ENCODE results near the gene DAZAP1.
A peak's percentile ranks its signal among the peaks of the same experiment; 100 is the strongest.

The DAZAP1 gene

DNA sequence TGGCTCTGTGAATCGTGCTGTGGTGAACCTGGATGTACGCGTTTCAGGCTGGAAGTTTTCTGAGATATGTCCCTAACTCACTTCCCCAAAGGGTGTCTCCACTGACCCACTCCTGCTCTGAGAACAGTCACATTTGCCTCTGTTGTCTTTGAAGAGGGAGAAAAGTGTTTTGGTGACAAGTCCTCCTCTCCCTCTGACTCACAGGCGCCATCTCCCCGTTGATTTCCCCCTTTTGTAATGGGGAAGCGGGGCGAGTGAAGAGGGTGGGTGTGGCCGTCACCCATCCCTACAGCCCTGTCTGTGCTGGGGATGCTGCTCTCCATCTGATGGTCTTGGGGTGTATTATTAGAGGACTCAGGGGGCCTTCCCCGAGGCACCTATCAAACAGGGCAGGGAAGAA is 52.1 kb downstream of the DAZAP1 start:
- DNase-seq (ENCODE audit: low spot score) = no peak

DNA sequence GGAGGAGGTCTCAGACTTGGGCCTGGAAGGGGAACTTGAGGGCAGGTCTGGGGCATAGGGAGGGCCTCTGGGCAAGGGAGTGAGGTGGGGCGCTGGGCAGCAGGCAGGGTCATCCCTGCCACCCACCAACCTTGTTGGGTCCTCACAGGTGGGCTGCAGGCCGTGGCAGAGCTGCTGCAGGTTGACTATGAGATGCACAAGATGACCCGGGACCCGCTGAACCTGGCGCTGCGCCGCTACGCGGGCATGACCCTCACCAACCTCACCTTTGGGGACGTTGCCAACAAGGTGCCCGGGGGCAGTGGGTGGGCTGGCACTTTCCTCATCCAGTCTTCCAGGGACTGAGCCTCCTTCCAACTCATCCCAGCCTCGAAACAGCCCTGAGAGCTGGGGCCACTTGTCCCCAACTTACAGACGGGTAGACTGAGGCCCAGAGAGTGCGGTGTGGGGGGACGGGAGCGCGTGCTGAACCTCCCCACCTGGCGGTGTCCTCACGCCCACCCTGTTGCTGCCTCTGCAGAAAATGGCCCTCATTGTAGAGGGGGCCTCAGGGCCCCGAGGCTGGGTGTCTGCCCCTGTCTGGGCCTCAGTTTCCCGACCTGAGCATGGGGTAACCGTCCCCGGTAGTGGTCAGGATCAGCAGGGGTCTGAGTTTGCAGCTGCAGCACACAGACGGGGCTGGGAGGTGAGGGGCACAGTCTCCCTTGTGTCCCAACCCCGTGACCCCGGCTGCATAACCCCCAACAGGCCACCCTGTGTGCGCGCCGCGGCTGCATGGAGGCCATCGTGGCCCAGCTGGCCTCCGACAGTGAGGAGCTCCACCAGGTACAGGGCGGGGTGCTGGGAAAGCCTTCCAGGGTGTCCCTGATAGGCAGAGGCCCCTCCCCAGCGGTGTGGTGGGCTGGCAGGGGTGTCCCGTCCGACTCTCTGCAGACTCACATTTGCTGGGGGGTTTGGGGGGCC is 52.9 kb downstream of the DAZAP1 start:
- DNase-seq (ENCODE audit: low spot score) = no peak

DNA sequence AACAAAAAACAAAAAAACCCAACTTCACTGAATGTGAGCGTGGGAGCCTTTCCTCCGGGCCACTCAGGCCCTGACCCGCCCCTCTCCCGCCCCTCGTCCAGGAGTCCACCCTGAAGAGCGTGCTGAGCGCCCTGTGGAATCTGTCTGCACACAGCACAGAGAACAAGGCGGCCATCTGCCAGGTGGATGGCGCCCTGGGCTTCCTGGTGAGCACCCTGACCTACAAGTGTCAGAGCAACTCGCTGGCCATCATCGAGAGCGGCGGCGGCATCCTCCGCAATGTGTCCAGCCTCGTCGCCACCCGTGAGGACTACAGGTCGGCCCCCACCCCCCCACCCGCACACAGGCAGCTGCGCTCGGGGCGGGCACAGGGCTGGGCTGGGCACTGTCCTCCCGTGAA is 54.5 kb downstream of the DAZAP1 start:
- DNase-seq (ENCODE audit: low spot score) = no peak

DNA sequence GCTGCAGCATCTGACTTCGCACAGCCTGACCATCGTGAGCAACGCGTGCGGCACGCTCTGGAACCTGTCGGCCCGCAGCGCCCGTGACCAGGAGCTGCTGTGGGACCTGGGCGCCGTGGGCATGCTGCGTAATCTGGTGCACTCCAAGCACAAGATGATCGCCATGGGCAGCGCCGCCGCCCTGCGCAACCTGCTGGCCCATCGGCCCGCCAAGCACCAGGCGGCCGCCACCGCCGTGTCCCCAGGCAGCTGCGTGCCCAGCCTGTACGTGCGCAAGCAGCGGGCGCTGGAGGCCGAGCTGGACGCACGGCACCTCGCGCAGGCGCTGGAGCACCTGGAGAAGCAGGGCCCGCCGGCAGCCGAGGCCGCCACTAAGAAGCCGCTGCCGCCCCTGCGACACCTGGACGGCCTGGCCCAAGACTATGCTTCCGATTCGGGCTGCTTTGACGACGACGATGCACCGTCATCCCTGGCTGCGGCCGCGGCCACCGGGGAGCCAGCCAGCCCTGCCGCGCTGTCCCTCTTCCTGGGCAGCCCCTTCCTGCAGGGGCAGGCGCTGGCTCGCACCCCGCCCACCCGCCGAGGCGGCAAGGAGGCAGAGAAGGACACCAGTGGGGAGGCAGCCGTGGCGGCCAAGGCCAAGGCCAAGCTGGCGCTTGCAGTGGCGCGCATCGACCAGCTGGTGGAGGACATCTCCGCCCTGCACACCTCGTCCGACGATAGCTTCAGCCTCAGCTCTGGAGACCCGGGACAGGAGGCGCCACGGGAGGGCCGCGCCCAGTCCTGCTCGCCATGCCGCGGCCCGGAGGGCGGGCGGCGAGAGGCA is 58.0 kb downstream of the DAZAP1 start:
- DNase-seq (ENCODE audit: low spot score) = peak; percentile 36

DNA sequence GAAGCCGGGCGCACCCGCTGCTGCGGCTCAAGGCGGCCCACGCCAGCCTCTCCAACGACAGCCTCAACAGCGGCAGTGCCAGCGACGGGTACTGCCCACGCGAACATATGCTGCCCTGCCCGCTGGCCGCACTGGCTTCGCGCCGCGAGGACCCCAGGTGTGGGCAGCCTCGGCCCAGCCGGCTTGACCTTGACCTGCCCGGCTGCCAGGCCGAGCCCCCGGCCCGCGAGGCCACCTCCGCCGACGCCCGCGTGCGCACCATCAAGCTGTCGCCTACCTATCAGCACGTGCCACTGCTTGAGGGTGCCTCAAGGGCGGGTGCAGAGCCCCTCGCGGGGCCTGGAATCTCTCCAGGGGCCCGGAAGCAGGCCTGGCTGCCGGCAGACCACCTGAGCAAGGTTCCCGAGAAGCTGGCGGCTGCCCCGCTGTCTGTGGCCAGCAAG is 58.7 kb downstream of the DAZAP1 start:
- DNase-seq (ENCODE audit: low spot score) = no peak

DNA sequence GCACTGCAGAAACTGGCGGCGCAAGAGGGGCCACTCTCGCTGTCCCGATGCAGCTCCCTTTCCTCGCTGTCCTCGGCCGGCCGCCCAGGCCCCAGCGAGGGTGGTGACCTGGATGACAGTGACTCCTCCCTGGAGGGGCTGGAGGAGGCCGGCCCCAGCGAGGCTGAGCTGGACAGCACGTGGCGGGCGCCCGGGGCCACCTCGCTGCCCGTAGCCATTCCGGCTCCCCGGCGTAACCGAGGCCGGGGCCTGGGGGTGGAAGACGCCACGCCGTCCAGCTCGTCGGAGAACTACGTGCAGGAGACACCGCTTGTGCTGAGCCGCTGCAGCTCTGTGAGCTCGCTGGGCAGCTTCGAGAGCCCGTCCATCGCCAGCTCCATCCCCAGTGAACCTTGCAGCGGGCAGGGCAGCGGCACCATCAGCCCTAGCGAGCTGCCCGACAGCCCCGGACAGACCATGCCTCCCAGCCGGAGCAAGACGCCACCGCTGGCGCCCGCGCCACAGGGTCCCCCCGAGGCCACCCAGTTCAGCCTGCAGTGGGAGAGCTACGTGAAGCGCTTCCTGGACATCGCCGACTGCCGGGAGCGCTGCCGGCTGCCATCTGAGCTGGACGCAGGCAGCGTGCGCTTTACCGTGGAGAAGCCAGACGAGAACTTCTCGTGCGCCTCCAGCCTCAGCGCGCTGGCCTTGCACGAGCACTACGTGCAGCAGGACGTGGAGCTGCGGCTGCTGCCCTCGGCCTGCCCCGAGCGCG is 59.3 kb downstream of the DAZAP1 start:
- DNase-seq (ENCODE audit: low spot score) = no peak

DNA sequence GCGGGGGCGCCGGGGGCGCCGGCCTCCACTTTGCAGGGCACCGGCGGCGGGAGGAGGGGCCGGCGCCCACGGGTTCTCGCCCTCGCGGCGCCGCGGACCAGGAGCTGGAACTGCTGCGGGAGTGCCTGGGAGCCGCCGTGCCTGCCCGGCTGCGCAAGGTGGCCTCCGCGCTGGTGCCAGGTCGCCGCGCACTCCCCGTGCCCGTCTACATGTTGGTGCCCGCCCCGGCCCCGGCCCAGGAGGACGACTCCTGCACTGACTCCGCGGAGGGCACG is 59.8 kb downstream of the DAZAP1 start:
- no peak for DNase-seq (ENCODE audit: low spot score)

DNA sequence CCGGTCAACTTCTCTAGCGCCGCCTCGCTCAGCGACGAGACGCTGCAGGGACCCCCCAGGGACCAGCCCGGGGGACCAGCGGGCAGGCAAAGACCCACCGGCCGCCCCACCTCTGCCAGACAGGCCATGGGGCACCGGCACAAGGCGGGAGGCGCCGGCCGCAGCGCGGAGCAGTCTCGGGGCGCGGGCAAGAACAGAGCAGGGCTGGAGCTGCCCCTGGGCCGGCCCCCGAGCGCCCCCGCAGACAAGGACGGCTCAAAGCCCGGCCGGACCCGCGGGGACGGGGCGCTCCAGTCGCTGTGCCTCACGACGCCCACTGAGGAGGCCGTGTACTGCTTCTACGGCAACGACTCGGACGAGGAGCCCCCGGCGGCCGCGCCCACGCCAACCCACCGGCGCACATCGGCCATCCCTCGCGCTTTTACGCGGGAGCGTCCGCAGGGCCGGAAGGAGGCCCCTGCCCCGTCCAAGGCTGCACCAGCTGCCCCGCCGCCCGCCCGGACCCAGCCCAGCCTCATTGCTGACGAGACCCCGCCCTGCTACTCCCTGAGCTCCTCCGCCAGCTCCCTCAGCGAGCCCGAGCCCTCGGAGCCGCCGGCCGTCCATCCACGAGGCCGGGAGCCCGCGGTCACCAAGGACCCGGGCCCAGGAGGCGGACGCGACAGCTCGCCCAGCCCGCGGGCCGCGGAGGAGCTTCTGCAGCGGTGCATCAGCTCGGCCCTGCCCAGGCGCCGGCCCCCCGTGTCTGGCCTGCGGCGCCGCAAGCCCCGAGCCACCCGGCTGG is 60.3 kb downstream of the DAZAP1 start:
- no peak for DNase-seq (ENCODE audit: low spot score)

DNA sequence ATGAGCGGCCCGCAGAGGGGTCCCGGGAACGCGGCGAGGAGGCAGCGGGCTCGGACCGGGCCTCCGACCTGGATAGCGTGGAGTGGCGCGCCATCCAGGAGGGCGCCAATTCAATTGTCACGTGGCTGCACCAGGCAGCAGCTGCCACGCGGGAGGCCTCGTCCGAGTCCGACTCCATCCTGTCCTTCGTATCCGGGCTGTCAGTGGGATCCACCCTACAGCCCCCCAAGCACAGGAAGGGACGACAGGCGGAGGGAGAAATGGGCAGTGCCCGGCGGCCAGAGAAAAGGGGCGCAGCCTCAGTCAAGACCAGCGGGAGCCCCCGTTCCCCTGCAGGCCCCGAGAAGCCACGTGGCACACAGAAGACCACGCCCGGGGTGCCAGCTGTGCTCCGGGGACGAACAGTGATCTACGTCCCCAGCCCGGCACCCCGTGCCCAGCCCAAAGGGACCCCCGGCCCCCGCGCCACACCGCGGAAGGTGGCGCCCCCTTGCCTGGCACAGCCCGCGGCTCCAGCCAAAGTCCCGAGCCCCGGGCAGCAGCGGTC is 61.0 kb downstream of the DAZAP1 start:
- no peak for DNase-seq (ENCODE audit: low spot score)

DNA sequence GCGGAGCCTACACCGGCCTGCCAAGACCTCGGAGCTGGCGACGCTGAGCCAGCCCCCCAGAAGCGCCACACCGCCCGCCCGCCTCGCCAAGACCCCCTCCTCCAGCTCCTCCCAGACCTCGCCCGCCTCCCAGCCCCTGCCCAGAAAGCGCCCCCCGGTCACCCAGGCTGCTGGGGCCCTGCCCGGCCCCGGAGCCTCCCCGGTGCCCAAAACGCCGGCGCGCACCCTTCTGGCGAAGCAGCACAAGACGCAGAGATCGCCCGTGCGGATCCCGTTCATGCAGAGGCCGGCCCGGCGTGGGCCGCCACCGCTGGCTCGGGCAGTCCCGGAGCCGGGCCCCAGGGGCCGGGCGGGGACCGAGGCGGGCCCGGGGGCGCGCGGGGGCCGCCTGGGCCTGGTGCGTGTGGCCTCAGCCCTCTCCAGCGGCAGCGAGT is 61.5 kb downstream of the DAZAP1 start:
- peak; percentile 44 for DNase-seq (ENCODE audit: low spot score)

DNA sequence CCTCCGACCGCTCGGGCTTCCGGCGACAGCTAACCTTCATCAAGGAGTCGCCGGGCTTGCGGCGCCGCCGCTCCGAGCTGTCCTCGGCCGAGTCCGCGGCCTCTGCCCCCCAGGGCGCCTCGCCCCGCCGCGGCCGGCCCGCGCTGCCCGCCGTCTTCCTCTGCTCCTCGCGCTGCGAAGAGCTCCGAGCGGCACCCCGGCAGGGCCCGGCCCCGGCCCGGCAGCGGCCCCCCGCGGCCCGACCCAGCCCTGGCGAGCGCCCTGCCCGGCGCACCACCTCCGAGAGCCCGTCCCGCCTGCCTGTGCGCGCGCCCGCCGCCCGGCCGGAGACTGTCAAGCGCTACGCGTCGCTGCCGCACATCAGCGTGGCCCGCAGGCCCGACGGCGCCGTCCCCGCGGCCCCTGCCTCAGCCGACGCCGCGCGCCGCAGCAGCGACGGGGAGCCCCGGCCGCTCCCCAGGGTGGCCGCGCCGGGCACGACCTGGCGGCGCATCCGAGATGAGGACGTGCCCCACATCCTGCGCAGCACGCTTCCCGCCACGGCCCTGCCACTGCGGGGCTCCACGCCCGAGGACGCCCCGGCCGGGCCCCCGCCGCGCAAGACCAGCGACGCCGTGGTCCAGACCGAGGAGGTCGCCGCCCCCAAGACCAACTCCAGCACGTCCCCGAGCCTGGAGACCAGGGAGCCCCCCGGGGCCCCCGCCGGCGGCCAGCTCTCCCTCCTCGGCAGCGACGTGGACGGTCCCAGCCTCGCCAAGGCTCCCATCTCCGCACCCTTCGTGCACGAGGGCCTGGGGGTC is 62.1 kb downstream of the DAZAP1 start:
- DNase-seq (ENCODE audit: low spot score) = no peak

DNA sequence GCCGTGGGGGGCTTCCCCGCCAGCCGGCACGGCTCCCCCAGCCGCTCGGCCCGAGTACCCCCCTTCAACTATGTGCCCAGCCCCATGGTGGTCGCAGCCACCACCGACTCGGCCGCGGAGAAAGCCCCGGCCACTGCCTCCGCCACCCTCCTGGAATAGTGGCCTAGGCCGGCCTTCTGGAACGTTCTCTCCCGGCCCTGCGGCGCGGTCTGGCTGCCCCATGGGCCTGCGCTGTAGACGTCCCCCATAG is 62.6 kb downstream of the DAZAP1 start:
- no peak for DNase-seq (ENCODE audit: low spot score)

DNA sequence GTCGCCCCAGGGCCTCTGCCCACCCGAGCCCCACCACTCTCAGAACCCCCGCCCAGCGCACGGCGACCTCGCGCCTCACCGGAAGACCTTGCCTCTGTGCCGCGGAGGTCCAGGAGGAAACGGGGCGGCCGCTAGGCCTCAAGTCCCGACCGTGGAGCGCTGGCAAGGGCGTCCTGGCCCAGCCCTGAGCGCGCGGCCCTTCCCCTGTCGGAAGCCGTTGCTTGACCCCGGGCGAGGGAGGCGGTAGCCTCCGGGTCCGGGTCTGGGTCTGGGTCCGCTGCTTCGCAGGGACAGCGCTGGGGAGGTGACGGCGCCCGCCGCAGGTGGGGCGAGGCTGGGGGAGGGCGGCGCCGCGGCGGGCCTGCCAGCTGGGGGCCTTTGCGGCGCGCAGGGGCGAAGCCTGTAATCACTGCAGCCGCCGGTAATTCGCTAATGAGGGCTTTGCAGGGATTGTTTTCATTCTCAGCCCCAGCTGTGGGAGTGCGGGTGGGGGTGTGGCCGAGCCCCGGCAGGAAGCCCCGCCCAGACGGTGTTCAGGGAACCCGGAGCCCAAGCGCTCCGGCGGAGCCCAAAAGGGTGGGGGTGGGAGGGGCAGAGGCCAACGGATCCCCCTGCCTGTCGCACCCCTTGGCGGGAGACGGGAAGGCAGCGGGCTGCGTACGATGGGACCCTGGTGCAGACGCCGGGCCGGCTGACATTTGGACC is 63.1 kb downstream of the DAZAP1 start:
- DNase-seq (ENCODE audit: low spot score) = peak; percentile 66

DNA sequence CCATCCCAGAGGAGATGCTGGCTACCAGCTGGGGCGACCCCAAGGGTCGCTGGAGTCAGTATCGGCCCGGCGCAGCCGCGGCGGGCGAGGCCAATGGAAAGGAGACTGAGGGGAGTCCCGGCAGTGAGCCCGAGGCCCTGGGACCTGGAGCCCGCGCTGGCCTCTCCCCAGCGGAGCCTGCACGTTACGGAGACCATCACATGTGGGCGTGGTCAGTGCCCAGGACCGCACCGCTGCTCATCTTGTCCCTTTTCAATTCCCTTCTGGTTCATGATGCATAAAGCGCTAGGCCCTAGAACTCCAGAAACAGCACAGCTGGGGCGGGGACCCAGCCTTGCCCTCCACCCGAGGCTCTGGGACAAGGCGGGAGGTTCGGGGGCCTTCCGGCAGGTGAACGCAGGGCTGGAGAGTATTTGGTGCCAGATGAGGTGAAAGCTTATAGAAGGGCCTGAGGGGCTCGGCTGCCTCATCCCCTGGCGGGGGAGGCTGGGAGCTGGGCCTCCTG is 63.7 kb downstream of the DAZAP1 start:
- no peak for DNase-seq (ENCODE audit: low spot score)

DNA sequence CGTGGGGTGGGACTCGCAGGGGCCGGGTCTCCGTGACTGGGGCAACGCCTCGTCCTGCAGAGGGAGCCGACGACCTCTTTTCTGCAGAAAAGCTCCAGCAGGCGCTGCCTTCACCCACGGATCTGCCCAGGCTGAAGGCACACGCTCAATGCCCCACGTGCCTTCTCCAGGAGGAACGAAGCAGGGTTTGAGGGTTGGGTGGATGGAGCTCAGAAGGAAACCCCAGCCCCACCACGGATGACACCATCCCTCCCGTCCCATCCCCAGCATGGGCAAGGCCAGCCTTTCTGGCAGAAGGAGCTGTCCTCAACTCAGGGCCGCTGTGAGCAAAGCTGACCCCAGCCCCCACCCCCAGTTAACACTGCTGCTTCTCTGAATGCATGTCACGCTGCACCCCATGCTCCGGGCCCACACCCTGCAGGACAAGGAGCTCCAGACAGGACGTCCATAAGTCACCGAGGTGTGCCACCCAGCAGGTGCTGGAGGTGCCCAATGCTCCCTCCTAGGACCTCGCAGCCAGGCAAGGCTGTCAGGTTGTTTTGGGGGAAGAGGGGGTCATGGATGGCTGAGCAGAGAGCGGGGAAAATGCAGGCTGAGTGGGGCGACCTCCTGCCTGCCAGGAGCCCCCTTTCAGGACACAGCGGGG is 64.3 kb downstream of the DAZAP1 start:
- DNase-seq (ENCODE audit: low spot score) = no peak

DNA sequence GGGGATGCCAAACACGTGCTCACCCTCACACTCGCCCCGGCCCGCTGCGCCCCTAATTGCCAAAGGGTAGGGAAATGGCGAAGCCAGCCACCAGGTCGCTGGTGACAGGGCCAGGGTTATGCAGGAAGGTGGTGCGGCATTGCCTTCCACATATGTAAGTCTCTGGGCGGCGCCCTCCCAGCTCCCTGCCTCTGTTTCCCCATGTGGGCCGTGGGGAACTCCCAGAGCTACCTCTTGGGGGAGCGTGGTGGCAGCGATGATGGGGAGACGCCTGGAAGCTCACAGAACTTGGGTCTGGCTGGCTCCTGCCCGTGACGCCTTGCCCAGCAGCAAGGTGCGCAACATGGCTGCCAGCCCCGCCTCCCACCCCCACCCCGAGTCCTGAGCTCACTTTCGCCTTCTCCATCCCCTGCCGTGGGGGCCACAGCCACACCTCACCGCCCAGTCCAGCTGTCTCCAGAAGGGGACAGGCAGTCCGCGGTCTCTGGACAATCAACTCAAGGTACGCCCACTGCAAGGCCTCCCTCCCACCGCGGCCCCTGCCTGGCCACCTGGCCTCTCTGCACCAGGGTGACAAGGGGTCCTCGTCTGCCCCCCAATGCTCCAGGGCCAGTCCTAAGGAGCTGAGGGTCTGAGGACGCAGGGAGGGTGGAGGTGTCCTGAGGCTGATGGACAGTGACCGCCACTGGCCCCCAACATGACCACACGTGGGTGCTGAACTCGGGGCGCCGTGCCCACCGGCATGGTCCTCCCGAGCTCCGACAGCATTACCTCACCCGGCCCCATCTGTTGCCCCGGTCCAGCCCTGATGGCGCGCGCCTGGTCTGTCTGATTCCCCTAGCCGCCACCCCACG is 65.1 kb downstream of the DAZAP1 start:
- DNase-seq (ENCODE audit: low spot score) = no peak

DNA sequence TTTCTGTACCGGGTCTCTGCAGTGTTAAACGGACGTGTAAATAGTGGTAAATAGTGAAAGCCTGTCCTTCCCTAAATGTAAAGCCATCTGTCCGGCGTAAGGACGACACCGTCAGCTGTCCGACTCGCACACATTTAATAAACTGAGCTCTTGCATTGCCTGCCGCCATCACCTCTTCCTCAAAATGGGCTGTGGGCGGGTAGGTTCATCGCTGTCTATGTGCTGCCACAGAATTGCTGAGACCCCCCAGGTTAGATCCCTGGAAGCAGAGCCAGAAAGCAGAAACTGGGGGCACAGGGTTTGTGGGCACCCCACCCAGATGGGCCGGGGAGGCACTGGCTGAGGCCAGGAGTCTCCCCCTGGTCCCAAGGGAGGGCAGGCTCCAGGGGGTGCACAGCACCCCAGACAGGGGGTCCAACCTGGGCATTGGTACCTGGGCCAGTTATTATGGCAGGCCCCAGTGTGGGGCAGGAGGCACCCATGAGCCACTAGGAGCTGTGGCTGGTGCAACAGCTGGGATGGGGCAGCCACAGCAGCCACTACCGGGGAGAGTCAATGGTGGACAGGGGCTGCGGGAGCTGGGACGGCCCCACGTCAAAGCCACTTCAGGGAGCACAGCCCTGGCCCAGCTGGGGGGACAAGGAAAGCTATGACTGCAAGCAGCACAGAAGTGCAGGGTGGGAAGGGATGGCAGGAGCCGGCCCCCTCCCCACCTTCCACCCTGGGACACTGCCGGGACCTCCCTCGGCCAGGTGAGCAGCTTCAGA is 65.9 kb downstream of the DAZAP1 start:
- no peak for DNase-seq (ENCODE audit: low spot score)
